ENCODE measurements around the gene PPP3R1. TPM values are rescaled to one million over a fixed set of nuclear protein-coding genes. Genes with fewer than 3 reads are reported as not detected.

The PPP3R1 gene
- total and polyA plus RNA-seq, 2 of the 4 experiments (the other 2 are of a cell fraction), result 9.1 to 17.3 TPM

GRCh38 chr2:68237404-68237803 is 14.9 kb downstream of the PPP3R1 start:
- H4K91ac ChIP-seq (ENCODE audit: insufficient read depth, low read depth, low read length), result no peak overlapping the region
- no peaks in the 10 kb centered on the region for H3K9me3 ChIP-seq (ENCODE audit: control insufficient read depth, insufficient read depth, low read length)
- H4K5ac ChIP-seq (ENCODE audit: low read depth, low read length), result no peak overlapping the region
- H3K4me3 ChIP-seq (ENCODE audit: insufficient read depth, low read depth, low read length), result no peak overlapping the region
- peak overlapping the region; percentile 73 for H2BK5ac ChIP-seq (ENCODE audit: low read depth, low read length, poor library complexity, severe bottlenecking)
- H3K27me3 ChIP-seq (ENCODE audit: control insufficient read depth, insufficient read depth, low read length), result no peaks in the 10 kb centered on the region
- DNase-seq, result peak; percentile 68
- H3K36me3 ChIP-seq (ENCODE audit: control insufficient read depth, insufficient read depth, low read length), result peaks cover 6% of the 10 kb centered on the region
- intact Hi-C loops (cut with micrococcal nuclease), result loop anchor here (5.0 kb wide), 1 partner anchor 35 kb away; no protein-coding TSS in a partner anchor
- in situ Hi-C loops (cut with MboI; ENCODE audit: low sequenced_read_pairs), result no loop called here
- no peak overlapping the region for H3K4ac ChIP-seq (ENCODE audit: low read depth, low read length)
- no peak overlapping the region for H3K27ac ChIP-seq (ENCODE audit: insufficient read depth, low read length)
- H3K79me1 ChIP-seq (ENCODE audit: low read depth in 1 of 2, low read length in 2 of 2), result peaks cover 0 to 43% of the 10 kb centered on the region in 2 experiments; a peak in 3 of 4 replicates
- TF ChIP-seq RCOR1 (IDR thresholded peaks at IDR 0.05; ENCODE audit: insufficient replicate concordance, low read length) (no peak), MAZ (IDR thresholded peaks at IDR 0.05; ENCODE audit: borderline replicate concordance, low read depth, low read length) (no peak), RAD21 (IDR thresholded peaks at IDR 0.05; ENCODE audit: low read length) (no peak), RFX5 (IDR thresholded peaks at IDR 0.05; ENCODE audit: low read depth, low read length) (no peak), FOS (IDR thresholded peaks at IDR 0.05; ENCODE audit: low read depth, low read length) (no peak), USF2 (IDR thresholded peaks at IDR 0.05; ENCODE audit: low read depth, low read length) (no peak), ELK1 (IDR thresholded peaks at IDR 0.05; ENCODE audit: borderline replicate concordance, low read depth, low read length) (no peak)
- peaks cover 6% of the 10 kb centered on the region for H3K9me1 ChIP-seq (ENCODE audit: insufficient read depth, low read length)
- H3K18ac ChIP-seq (ENCODE audit: low read depth, low read length), result no peak overlapping the region
- WGBS, 2 experiments (ENCODE audit: extremely low coverage in 2 of 2, insufficient read length in 1 of 2), result no CpG with 5 or more reads among the region's 2 CpGs
- H4K8ac ChIP-seq (ENCODE audit: low read depth in 2 of 2, low read length in 2 of 2), result no peak overlapping the region
- no peak overlapping the region for H2BK120ac ChIP-seq (ENCODE audit: low read depth, low read length)
- no peak overlapping the region for H2BK15ac ChIP-seq (ENCODE audit: low read depth, low read length)
- no peak overlapping the region; the same call in 1 of the 2 replicates for H3K23ac ChIP-seq (ENCODE audit: low read depth, low read length)
- no peak overlapping the region for H3K14ac ChIP-seq (replicated peaks; ENCODE audit: low read depth, low read length)
- H3K4me1 ChIP-seq (ENCODE audit: control insufficient read depth, insufficient read depth, low read length), result peaks cover 24% of the 10 kb centered on the region
- H2AFZ ChIP-seq (replicated peaks; ENCODE audit: low read length, poor library complexity), result no peak overlapping the region
- ChIA-PET POLR2A (ENCODE audit: unreplicated experiment) (no interaction called here), CTCF (interaction anchor here (0.6 kb wide), 1 partner anchor 84 kb away, joined by 6 read pairs; no protein-coding TSS in a partner anchor)
- peak; percentile 58 for ATAC-seq (ENCODE audit: low read depth)
- peak overlapping the region; percentile 86; the same call in 1 of the 2 replicates for H3K4me2 ChIP-seq (ENCODE audit: low read depth, low read length)
- no peak overlapping the region for H2BK20ac ChIP-seq (ENCODE audit: low read depth, low read length)
- dilution Hi-C loops (cut with HindIII; ENCODE audit: low sequenced_read_pairs, unreplicated experiment), result no loop called here
- H2AK9ac ChIP-seq (replicated peaks; ENCODE audit: low read depth, low read length, poor library complexity), result no peak overlapping the region
- H3K9ac ChIP-seq (ENCODE audit: low read depth, low read length), result no peak overlapping the region
- no TSS peak for BruUV-seq (replicated peaks)
- H3K56ac ChIP-seq (ENCODE audit: extremely low read depth, insufficient read depth, low read length), result no peak overlapping the region
- H4K20me1 ChIP-seq (ENCODE audit: insufficient read depth, low read length), result peaks cover 89% of the 10 kb centered on the region
- H2AK5ac ChIP-seq (ENCODE audit: low read depth, low read length), result no peak overlapping the region
